HUES64 (cell line): Measurements from ENCODE around the gene NETO1.
A peak's percentile ranks its signal among the peaks of the same experiment; 100 is the strongest.

Experiments used
- H3K27ac ChIP-seq: 2 replicates; pipeline ENCODE4 v1.7.0; 2013; ENCODE audit warnings: low read depth, low read length, inconsistent platforms
- H3K27me3 ChIP-seq: 2 replicates; pipeline ENCODE4 v1.6.1; 2013; ENCODE audit warnings: mild to moderate bottlenecking, low read length; ENCODE audit not compliant: insufficient read depth
- H3K36me3 ChIP-seq: 2 replicates; pipeline ENCODE4 v1.6.1; 2013; ENCODE audit warnings: mild to moderate bottlenecking, low read length; ENCODE audit not compliant: insufficient read depth
- H3K4me1 ChIP-seq: 2 replicates; pipeline ENCODE4 v1.6.1; 2013; ENCODE audit warnings: mild to moderate bottlenecking, low read length, moderate library complexity; ENCODE audit not compliant: insufficient read depth
- H3K4me3 ChIP-seq: 2 replicates; pipeline ENCODE4 v1.5.1; 2013; ENCODE audit warnings: mild to moderate bottlenecking, low read length, moderate library complexity
- H3K9ac ChIP-seq: 2 replicates; pipeline ENCODE4 v1.6.1; 2013; ENCODE audit warnings: mild to moderate bottlenecking, low read depth, low read length
- H3K9me3 ChIP-seq: 2 replicates; pipeline ENCODE4 v1.6.1; 2013; ENCODE audit warnings: low read depth, low read length; ENCODE audit not compliant: insufficient read depth
- WGBS: fragments of 150-250, 120-280 bp; methylation state at CpG from one replicate; pipeline ENCODE4 v1.1.7; 2013; ENCODE audit warnings: missing lambda C conversion rate; 5-methylcytosine and 5-hydroxymethylcytosine counted together

NETO1 gene

DNA sequence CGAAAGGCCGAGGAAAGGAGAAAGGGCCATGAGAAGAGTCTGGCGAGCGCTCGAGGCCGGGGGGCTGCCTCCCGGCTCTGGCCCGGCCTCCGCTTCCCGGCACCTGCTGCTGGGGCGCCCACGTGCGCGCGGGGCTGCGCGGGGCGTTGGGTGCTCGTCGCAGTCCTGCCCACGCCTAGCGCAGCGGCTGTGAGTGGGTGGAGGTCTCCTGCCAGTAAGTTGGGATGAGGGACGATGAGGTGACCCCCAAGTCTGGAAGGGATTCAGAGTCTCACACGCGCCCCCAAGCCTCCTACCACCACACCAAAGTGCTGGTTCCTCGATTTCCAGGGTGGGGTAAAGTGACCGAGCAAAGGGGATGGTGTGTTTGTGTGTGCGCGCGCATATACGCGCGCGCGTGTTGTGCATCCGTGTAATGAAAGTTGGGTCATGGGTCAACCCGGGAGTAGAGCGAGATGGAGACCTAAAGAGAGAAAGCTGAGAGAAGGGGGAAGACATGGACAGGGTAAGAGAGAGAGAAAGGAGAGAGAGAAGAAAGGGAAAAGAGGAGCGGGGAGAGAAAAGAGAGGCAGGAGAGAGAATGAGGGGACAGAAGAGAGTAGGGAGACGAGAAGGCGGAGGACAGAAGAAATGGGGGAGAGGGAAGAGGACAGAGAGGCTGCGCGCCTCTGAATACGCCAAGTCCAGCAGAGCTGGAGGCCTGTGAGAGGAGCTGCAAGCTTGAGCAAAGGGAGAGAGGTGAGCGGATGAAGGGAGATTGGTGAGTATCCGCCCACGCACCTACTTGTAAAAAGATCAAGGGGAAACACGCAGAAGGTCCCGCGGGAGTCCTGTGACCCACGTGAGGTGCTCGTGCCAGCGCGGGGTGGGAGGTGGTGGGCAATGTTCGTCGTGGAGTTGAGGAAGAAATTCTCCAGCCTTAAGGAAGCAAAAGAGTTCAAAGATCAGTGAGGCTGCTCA lies 1.7 kb upstream of the NETO1 start:
- no peaks in the 10 kb centered on the region for H3K36me3 ChIP-seq
- H3K9me3 ChIP-seq: no peaks in the 10 kb centered on the region
- H3K4me1 ChIP-seq: peaks cover 9% of the 10 kb centered on the region
- peaks cover 62% of the 10 kb centered on the region for H3K27me3 ChIP-seq
- WGBS: 5% methylated on average over 54 of the region's 57 CpGs
- H3K9ac ChIP-seq: no peak overlapping the region
- peak overlapping the region; percentile 74 for H3K4me3 ChIP-seq
- no peak overlapping the region for H3K27ac ChIP-seq

DNA sequence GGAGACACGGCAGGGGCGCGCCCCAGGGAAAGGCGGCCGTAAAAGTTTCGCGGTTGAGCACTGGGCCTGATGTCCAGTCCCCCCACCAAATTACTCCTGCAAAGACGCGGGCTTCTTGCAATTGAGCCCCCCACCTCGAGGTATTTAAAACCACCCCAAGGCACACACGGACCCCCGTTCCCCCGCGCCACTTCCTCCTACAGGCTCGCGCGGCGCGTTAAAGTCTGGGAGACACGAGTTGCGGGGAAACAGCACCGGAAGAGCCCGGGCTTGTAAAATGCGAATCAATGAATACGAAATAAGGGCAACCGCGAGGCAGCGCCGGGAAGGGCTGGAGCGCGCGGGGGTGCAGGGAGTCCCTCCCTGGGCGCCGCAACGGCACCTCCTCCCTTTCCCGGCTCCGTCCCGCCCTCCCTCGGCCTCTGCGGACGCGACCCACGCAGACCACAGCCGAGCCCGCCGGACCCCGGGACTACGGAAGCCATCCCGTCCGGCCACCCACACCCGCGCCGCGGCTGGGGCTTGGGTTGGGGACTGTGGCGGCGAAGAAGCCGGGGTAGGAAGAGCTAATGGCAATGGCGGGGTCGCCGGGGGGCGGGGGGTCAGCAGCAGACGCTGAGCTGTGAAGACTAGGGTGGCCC lies 918 bp upstream of the NETO1 start:
- H3K9me3 ChIP-seq: no peaks in the 10 kb centered on the region
- H3K4me3 ChIP-seq: peak overlapping the region; percentile 74
- peaks cover 9% of the 10 kb centered on the region for H3K4me1 ChIP-seq
- 0 out of 2 replicates have a peak, but pooled peaks cover 5% of the 10 kb centered on the region for H3K36me3 ChIP-seq
- H3K9ac ChIP-seq: peak overlapping the region; percentile 48
- WGBS: under 1% methylated on average over 62 of the region's 62 CpGs
- peaks cover 62% of the 10 kb centered on the region for H3K27me3 ChIP-seq
- H3K27ac ChIP-seq: no peak overlapping the region

DNA sequence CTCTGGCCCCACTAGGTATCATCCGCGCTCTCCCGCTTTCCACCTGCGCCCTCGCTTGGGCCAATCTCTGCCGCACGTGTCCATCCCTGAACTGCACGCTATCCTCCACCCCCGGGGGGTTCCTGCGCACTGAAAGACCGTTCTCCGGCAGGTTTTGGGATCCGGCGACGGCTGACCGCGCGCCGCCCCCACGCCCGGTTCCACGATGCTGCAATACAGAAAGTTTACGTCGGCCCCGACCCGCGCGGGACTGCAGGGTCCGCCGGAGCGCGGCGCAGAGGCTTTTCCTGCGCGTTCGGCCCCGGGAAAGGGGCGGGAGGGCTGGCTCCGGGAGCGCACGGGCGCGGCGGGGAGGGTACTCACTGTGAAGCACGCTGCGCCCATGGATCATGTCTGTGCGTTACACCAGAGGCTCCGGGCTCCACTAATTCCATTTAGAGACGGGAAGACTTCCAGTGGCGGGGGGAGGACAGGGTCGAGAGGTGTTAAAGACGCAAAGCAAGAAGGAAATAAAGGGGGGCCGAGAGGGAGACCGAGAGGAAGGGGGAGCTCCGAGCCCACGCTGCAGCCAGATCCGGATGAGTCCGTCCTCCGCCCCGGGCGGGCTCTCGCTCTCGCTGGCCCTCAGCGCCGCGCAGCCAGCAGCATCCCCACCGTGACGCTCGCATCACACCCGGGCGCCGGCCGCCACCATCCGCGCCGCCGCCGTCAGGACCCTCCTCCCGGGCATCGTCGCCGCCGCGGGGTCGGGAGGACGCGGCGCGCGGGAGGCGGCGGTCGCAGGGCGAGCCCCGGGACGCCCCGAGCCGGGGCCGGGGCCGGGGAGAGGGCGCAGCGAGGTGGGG lies 664 bp downstream of the NETO1 start:
- H3K9me3 ChIP-seq: no peaks in the 10 kb centered on the region
- 0 out of 2 replicates have a peak, but pooled peaks cover 5% of the 10 kb centered on the region for H3K36me3 ChIP-seq
- H3K27ac ChIP-seq: no peak overlapping the region
- H3K9ac ChIP-seq: 0 out of 2 replicates have a peak overlapping the region, but pooled peaks have one; percentile 5
- H3K4me3 ChIP-seq: peak overlapping the region; percentile 74
- H3K4me1 ChIP-seq: peaks cover 9% of the 10 kb centered on the region
- under 1% methylated on average over 102 of the region's 102 CpGs for WGBS
- H3K27me3 ChIP-seq: peaks cover 62% of the 10 kb centered on the region

DNA sequence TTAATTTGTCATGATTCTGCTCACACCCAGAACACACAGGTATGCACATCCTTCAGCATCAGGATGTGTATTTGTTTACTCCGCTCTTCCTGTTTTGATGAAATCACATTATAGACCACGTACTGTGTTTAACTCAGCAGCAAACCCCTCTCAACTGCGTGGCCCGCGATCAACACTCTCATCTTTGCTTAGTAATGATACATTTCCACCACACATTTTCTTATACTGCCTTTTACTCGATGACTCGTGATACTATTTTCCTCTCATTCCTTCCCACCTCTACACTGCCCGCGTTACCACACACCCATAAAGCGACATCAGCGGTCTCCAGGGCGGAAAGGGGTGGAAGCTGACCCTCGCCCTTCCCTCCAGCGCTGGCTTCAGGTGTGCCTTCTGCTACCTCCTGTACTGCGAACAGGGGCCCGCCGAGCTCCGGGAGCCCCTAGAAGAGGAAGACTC lies 1.3 kb downstream of the NETO1 start:
- Histone ChIP-seq H3K27me3 (peaks cover 62% of the 10 kb centered on the region), H3K9me3 (no peaks in the 10 kb centered on the region), H3K36me3 (0 out of 2 replicates have a peak, but pooled peaks cover 5% of the 10 kb centered on the region), H3K4me3 (peak overlapping the region; percentile 74), H3K4me1 (peaks cover 9% of the 10 kb centered on the region), H3K9ac (0 out of 2 replicates have a peak overlapping the region, but pooled peaks have one; percentile 5), H3K27ac (no peak overlapping the region)
- 7% methylated on average over 18 of the region's 18 CpGs for WGBS

DNA sequence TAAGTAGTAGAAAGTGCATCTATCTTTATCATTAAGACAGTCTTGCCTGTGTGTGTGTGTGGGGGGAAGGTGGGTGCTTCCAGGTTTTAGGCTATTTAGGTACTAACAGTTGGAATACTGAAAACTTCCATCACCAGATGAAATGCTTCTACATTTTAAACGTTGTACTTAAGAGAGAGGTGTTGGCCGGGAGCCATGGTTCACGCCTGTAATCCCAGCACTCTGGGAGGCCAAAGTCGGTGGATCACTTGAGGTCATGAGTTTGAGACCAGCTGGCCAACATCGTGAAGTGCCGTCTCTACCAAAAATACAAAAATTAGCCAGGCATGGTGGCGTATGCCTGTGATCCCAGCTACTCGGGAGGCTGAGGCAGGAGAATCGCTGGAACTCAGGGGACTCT lies 4.0 kb downstream of the NETO1 start:
- H3K4me3 ChIP-seq: no peak overlapping the region
- H3K9ac ChIP-seq: no peak overlapping the region
- H3K27me3 ChIP-seq: peaks cover 35% of the 10 kb centered on the region
- H3K36me3 ChIP-seq: 0 out of 2 replicates have a peak, but pooled peaks cover 5% of the 10 kb centered on the region
- 95% methylated on average over 9 of the region's 9 CpGs for WGBS
- H3K9me3 ChIP-seq: no peaks in the 10 kb centered on the region
- H3K27ac ChIP-seq: no peak overlapping the region
- peaks cover 5% of the 10 kb centered on the region for H3K4me1 ChIP-seq

DNA sequence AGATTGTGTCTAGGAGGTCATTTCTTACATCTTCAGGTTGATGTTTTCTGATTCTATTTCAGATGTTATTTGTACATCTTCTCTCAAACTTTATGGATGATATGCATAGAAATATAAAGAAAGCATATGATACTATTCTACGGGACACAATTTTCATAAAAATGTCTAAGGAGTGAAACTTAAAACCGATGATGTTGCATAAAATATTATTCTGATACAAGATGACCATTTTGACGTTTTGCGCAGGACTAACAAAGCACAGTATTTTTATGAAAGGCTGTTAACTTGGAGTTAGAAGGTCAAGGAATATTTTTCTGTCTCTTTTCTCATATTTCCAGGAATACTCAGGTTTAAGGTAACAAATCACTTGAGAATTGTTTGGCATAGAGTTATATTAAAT lies 8.7 kb downstream of the NETO1 start:
- Histone ChIP-seq H3K4me3 (no peak overlapping the region), H3K9me3 (no peaks in the 10 kb centered on the region), H3K27me3 (no peaks in the 10 kb centered on the region), H3K27ac (no peak overlapping the region), H3K36me3 (0 out of 2 replicates have a peak, but pooled peaks cover 5% of the 10 kb centered on the region), H3K9ac (no peak overlapping the region), H3K4me1 (no peaks in the 10 kb centered on the region)
- 100% methylated on average over 3 of the region's 4 CpGs for WGBS

DNA sequence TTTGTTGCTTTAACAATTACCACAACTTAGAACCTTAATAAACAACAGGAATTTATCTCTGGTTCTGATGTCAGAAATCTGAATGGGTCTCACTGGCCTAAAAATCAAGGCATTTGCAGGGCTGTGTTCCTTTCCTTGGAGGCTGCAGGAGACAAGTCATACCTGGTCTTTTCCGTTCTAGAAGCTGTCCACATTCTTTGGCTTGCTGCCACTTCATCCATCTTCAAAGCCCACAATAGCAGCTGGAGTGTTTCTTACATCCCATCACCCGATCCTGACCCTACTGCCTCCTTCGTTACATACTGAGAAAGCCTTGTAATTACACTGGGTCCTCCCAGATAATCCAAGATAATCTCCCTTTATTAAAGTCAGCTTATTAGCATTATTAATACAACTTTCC lies 18.1 kb downstream of the NETO1 start:
- no peak overlapping the region for H3K9ac ChIP-seq
- no peak overlapping the region for H3K4me3 ChIP-seq
- no peaks in the 10 kb centered on the region for H3K36me3 ChIP-seq
- no peak overlapping the region for H3K27ac ChIP-seq
- 91% methylated on average over 3 of the region's 3 CpGs for WGBS
- H3K27me3 ChIP-seq: no peaks in the 10 kb centered on the region
- peaks cover 19% of the 10 kb centered on the region for H3K4me1 ChIP-seq
- no peaks in the 10 kb centered on the region for H3K9me3 ChIP-seq

DNA sequence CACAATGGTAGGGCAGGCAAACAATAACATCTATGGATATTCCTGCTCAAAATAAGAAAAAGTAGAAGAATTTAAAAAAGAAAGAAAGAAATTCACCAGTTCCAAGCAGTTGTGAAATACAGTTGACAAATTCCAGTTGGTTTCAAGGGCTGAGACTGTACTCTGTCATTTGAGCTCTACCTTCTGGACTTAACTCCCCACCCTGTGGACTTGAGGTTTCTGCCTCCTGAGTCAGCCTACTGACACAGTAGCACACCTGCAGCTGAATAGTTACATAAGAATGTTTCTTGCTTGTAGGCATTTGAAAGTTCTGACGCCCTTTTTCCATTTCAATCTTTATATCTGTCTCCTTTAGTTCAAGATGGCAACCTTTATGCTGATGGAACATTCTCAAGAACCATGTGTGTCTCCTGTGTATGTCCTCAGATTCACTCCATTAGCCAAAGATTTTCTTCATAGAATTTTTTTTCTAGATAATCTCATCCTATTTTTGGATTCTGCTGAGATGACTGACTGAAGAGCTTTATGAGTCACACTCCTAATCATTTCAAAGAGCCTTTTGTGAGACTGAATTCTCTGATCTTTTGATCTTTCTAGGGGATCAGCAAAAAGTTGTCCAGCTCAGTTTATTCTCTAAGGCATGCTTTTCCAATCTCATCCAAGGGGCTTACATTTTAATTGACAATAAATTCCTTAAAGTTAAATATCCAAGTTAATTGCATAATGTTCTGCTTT lies 19.1 kb downstream of the NETO1 start:
- H3K36me3 ChIP-seq: no peaks in the 10 kb centered on the region
- no peaks in the 10 kb centered on the region for H3K9me3 ChIP-seq
- no peaks in the 10 kb centered on the region for H3K27me3 ChIP-seq
- no peak overlapping the region for H3K4me3 ChIP-seq
- H3K27ac ChIP-seq: peak overlapping the region; percentile 48; the same call in 1 of the 2 replicates
- H3K4me1 ChIP-seq: peaks cover 19% of the 10 kb centered on the region
- H3K9ac ChIP-seq: no peak overlapping the region
- 40% methylated on average over 1 of the region's 1 CpG for whole genome bisulfite sequencing

DNA sequence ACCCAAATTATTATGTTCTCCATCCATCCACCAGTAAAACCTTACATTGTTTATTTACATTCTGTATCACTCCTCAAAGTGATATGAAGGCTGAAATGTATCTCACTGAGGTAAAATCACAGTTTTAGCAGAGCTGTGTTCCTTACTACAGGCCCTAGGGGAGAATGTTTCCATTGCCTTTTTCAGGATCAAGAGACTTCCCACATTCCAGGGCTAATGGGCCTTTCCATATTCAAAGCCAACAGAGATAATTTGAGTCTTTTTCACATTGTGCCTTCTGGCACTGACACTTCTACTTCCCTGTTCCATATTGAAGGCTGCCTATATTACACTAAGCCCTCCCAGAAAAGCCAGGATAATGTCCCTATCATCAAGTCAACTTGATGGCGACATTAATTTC lies 20.0 kb downstream of the NETO1 start:
- no peaks in the 10 kb centered on the region for H3K9me3 ChIP-seq
- H3K36me3 ChIP-seq: no peaks in the 10 kb centered on the region
- WGBS: 93% methylated on average over 1 of the region's 1 CpG
- H3K4me1 ChIP-seq: peaks cover 19% of the 10 kb centered on the region
- peak overlapping the region; percentile 48; the same call in 1 of the 2 replicates for H3K27ac ChIP-seq
- H3K4me3 ChIP-seq: no peak overlapping the region
- no peak overlapping the region; the same call in 1 of the 2 replicates for H3K9ac ChIP-seq
- H3K27me3 ChIP-seq: no peaks in the 10 kb centered on the region
